Hepatocyte (in vitro differentiated cells): ENCODE measurements around the gene TGFB1.

ENCODE experiments used
- CTCF ChIP-seq: fragments of 200-600 bp; sonication (generic); IDR thresholded peaks from 2 replicates; pipeline ENCODE4 v1.5.1; 2016; ENCODE audit warnings: antibody characterized with exemption, mild to moderate bottlenecking; ENCODE audit not compliant: poor library complexity
- EZH2phosphoT487 ChIP-seq: fragments of 200-600 bp; sonication (generic); IDR thresholded peaks from one replicate; pipeline ENCODE4 v1.6.1; 2018; ENCODE audit warnings: antibody characterized with exemption, mild to moderate bottlenecking, low read depth, moderate library complexity; ENCODE audit not compliant: unreplicated experiment, severe bottlenecking

- TF ChIP-seq EZH2phosphoT487: no peak
- TF ChIP-seq CTCF: no peak
Observed at GRCh38 chr19:41325640-41325946, 28.1 kb downstream of the TGFB1 start.
